ENCODE results near the gene MAOA.

DNA sequence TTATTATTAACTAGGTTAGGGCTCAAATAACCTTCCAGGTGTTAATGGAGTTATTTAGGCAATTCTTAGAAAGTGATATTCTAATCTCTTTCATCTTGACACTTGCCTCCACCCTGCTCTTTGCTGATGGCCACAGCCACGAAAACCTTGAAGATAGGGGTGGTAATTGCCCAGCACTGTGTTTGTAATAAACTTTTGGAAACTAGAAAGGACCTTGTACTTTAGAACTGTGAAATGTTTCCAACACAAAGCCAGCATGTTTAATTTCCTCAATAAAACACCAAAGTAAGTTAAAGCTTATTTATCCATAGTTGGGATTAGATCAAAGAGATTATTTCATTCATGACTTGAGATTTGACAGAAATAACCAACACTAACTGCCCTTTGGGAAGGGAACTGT, 78.3 kb downstream of the MAOA start:
- TF ChIP-seq CTCF (IDR thresholded peaks at IDR 0.05; ENCODE audit: extremely low read depth in 1 of 2, insufficient read depth in 1 of 2, low read depth in 1 of 2, low read length in 2 of 2) (no peak), POLR2AphosphoS5 (IDR thresholded peaks at IDR 0.05; ENCODE audit: insufficient read depth, low read depth, low read length) (no peak), POLR2A (IDR thresholded peaks at IDR 0.05; ENCODE audit: low read depth, low read length) (no peak)
- TF ChIP-seq, protein P1, sequence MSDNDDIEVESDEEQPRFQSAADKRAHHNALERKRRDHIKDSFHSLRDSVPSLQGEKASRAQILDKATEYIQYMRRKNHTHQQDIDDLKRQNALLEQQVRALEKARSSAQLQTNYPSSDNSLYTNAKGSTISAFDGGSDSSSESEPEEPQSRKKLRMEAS (IDR thresholded peaks at IDR 0.05; ENCODE audit: insufficient read depth, insufficient read length) = no peak
